Left lung (tissue), 10 donors: ENCODE data around the gene IGFBP5. TPM values are rescaled to one million over a fixed set of nuclear protein-coding genes. Genes with fewer than 3 reads are reported as not detected.
A peak's percentile ranks its signal among the peaks of the same experiment; 100 is the strongest.

Source experiments
- ATAC-seq: fragments of 200-7000 bp; cut with Tn5 transposase; one replicate; pipeline ENCODE4 v1.9.1; 2020; ENCODE audit warnings: moderate library complexity
- DNase-seq, 4 donors: peaks; one replicate each; pipeline ENCODE4 v3.0.0-alpha.2; 2013 to 2020
- H3K27ac ChIP-seq, 2 donors: fragments of 200-600 bp; sonication (generic) in 1 of 2; one replicate each; pipeline versions ENCODE4 v1.5.0 to v1.8.0; 2020 to 2021
- H3K27me3 ChIP-seq, 2 donors: fragments of 200-600 bp; sonication (generic) in 1 of 2; one replicate each; pipeline versions ENCODE4 v1.5.0 to v1.8.0; 2020 to 2021
- H3K36me3 ChIP-seq, 2 donors: fragments of 200-600 bp; sonication (generic) in 1 of 2; one replicate each; pipeline versions ENCODE4 v1.5.0 to v1.8.0; 2020 to 2021
- H3K4me1 ChIP-seq, 2 donors: fragments of 200-600 bp; one replicate each; pipeline ENCODE4 v1.8.0; 2021
- H3K4me3 ChIP-seq, 2 donors: fragments of 200-600 bp; sonication (generic) in 1 of 2; one replicate each; pipeline versions ENCODE4 v1.5.0 to v1.8.0; 2020 to 2021; ENCODE audit warnings: mild to moderate bottlenecking in 1 of 2
- H3K9me3 ChIP-seq, 2 donors: fragments of 200-600 bp; sonication (generic) in 1 of 2; one replicate each; pipeline versions ENCODE4 v1.5.0 to v1.8.0; 2020 to 2021
- intact Hi-C, 2 donors: fragments of 100-400 bp; cut with DNase I; formaldehyde crosslinking; loops; one replicate each; pipeline versions ENCODE4 v1.11.2 to v1.14.2; 2022
- polyA plus RNA-seq, 6 donors: library from polyadenylated mRNA; unstranded; fragments of 120-200 nt; gene quantifications; one replicate each; pipeline ENCODE4 v1.2.1, GENCODE V29; 2013; ENCODE audit not compliant: insufficient read length in 6 of 6
- total RNA-seq, 2 donors: library from RNA; stranded (reverse); fragmentation: NEBNext Ultra II Directional; extraction: Animal tissue kit (Norgen Biotek cat#: 25700); gene quantifications; one replicate each; pipeline ENCODE4 v1.2.1, GENCODE V29; 2021
- TF ChIP-seq, protein P1 (sequence below), 2 donors: fragments of 200-600 bp; sonication (generic) in 1 of 2; IDR thresholded peaks; one replicate each; pipeline versions ENCODE4 v1.5.0 to v1.8.0; 2021; ENCODE audit warnings: antibody characterized with exemption in 2 of 2
- donor health status: DM: no; HTN: yes; CAD: no.
- donor health status: DM: no; HTN: no; CAD: no.

The IGFBP5 gene
- total and polyA plus RNA-seq, 8 donors: 89.4 to 149 (median 121) TPM

DNA sequence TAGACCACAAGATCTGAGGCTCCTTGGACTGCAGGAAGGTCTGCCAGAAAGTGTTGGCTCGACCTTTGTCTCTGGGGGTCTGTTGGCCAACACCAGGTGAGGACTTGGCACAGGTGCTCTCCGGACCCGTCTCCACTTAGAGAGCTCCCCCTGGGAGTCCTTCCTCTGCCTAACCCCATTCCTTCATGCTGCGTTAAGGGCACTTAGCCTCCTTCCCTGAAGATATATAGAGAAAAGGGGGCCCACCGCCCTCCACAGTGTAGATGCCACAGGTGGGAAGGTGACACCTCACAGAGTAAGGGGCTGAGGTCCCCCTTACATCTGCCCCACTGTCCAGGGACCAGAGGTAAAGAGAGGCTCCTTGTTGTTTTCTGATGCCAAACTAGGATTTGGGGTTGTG is 8.2 kb downstream of the IGFBP5 start:
- H3K4me1 ChIP-seq: peaks cover 5 to 14% of the 10 kb centered on the region in 2 donors
- H3K27ac ChIP-seq: no peak overlapping the region
- H3K9me3 ChIP-seq: no peaks in the 10 kb centered on the region
- no peaks in the 10 kb centered on the region for H3K36me3 ChIP-seq
- H3K27me3 ChIP-seq: peaks cover 0 to 50% of the 10 kb centered on the region in 2 donors
- intact Hi-C loops: no loop called here
- TF ChIP-seq, protein P1, sequence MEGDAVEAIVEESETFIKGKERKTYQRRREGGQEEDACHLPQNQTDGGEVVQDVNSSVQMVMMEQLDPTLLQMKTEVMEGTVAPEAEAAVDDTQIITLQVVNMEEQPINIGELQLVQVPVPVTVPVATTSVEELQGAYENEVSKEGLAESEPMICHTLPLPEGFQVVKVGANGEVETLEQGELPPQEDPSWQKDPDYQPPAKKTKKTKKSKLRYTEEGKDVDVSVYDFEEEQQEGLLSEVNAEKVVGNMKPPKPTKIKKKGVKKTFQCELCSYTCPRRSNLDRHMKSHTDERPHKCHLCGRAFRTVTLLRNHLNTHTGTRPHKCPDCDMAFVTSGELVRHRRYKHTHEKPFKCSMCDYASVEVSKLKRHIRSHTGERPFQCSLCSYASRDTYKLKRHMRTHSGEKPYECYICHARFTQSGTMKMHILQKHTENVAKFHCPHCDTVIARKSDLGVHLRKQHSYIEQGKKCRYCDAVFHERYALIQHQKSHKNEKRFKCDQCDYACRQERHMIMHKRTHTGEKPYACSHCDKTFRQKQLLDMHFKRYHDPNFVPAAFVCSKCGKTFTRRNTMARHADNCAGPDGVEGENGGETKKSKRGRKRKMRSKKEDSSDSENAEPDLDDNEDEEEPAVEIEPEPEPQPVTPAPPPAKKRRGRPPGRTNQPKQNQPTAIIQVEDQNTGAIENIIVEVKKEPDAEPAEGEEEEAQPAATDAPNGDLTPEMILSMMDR (IDR thresholded peaks at IDR 0.05): no peak
- H3K4me3 ChIP-seq: no peak overlapping the region
- ATAC-seq: no peak
- DNase-seq: no peak

- Histone ChIP-seq H3K27me3 (peaks cover 0 to 36% of the 10 kb centered on the region in 2 donors), H3K27ac (no peak overlapping the region), H3K36me3 (no peaks in the 10 kb centered on the region), H3K4me1 (peaks cover 5 to 7% of the 10 kb centered on the region in 2 donors), H3K4me3 (no peak overlapping the region), H3K9me3 (no peaks in the 10 kb centered on the region)
- no peak for ATAC-seq
- no peak for DNase-seq
- intact Hi-C loops: no loop called here
- TF ChIP-seq, protein P1 (IDR thresholded peaks at IDR 0.05): no peak
Observed at GRCh38 chr2:216685327-216685875, 9.9 kb downstream of the IGFBP5 start.

DNA sequence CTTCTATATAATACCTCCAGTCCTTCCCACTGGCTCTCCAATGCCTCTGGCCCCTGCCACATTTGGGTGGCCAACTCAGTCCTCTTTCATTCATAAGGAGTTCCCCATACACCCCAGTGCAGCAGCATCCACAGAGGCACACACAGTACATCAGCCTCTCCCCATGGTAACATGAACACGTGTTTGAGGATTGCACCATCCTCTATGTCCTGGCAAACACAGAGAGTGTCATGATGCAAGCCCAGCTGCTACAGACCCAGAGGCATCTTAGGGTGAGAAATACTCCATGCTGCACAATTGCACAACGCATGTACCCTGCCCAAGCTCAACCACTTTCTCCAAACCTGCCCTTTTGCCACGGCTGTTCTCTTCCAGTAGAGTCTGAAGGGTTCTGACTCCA is 11.5 kb downstream of the IGFBP5 start:
- Histone ChIP-seq H3K36me3 (no peaks in the 10 kb centered on the region), H3K27me3 (peaks cover 0 to 21% of the 10 kb centered on the region in 2 donors), H3K4me1 (peaks cover 5 to 7% of the 10 kb centered on the region in 2 donors), H3K9me3 (no peaks in the 10 kb centered on the region), H3K27ac (no peak overlapping the region), H3K4me3 (no peak overlapping the region)
- DNase-seq (peak in 2 of 4 donors; percentile 85 to 95), ATAC-seq (peak; percentile 61)
- intact Hi-C loops: loop anchor here in 1 of 2 donors (5.0 kb wide), 1 partner anchor 828 kb away; no protein-coding TSS in a partner anchor
- TF ChIP-seq, protein P1 (IDR thresholded peaks at IDR 0.05): no peak

GRCh38 chr2:216681683-216682082 is 13.7 kb downstream of the IGFBP5 start:
- no peaks in the 10 kb centered on the region for H3K9me3 ChIP-seq
- ATAC-seq (no peak), DNase-seq (no peak)
- TF ChIP-seq, protein P1 (IDR thresholded peaks at IDR 0.05): no peak
- peaks cover 5 to 7% of the 10 kb centered on the region in 2 donors for H3K4me1 ChIP-seq
- H3K4me3 ChIP-seq: no peak overlapping the region
- H3K27me3 ChIP-seq: peaks cover 0 to 8% of the 10 kb centered on the region in 2 donors
- no peak overlapping the region for H3K27ac ChIP-seq
- no peaks in the 10 kb centered on the region for H3K36me3 ChIP-seq
- intact Hi-C loops: loop anchor here in 1 of 2 donors (5.0 kb wide), 1 partner anchor 831 kb away; no protein-coding TSS in a partner anchor

DNA sequence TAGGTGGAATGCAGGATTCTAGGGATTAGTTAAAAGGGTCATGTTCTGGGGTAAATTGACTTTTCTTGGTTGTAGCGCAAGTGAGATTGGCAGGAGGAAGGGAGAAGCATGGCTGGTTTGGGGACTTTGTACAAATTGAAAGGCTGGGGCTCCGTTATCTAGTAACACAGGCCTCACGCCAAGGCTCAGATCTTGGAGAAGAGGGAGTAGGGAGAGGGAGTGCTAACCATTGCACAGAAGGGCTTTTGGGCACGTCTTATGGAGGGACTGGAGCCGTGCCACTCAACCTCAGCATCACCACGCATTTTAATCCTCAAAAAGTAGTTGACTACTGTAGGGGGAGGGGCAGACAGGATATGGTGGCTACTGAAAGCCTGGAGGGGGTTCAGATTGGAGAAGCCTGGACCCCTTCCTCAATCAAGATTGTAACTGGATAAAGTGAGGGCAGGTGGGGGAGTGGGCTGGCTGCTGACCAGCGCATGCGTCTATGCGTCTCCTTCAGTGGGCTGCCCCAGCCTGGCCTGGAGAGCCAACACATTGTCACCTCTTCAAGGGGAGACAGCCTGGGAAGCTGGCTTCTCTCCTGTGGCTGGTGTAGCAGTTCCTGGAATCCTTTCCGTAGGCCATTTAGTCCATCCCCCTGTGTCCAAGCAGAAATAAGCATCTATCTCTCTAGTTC is 14.3 kb downstream of the IGFBP5 start:
- ATAC-seq (no peak), DNase-seq (no peak)
- no peaks in the 10 kb centered on the region for H3K36me3 ChIP-seq
- peaks cover 5 to 7% of the 10 kb centered on the region in 2 donors for H3K4me1 ChIP-seq
- no peaks in the 10 kb centered on the region for H3K9me3 ChIP-seq
- TF ChIP-seq, protein P1 (IDR thresholded peaks at IDR 0.05): no peak
- H3K4me3 ChIP-seq: no peak overlapping the region
- no peak overlapping the region for H3K27ac ChIP-seq
- intact Hi-C loops: loop anchor here in 1 of 2 donors (5.0 kb wide), 1 partner anchor 831 kb away; no protein-coding TSS in a partner anchor
- peaks cover 0 to 8% of the 10 kb centered on the region in 2 donors for H3K27me3 ChIP-seq
